GM21619 (cell line): ENCODE results near the gene CACNA2D1.
"Not testable (repeated sequence)": the region's sequence is repeated elsewhere in the genome, so short reads cannot be mapped to it uniquely, and the experiment has no call there.

Experiments used
- ATAC-seq: cut with Tn5 transposase; IDR thresholded peaks from one replicate; pipeline ENCODE4 v1.9.1; 2021; ENCODE audit not compliant: unreplicated experiment

Gene CACNA2D1

GRCh38 chr7:82434275-82435022, 9.1 kb downstream of the CACNA2D1 start:
- ATAC-seq: no peak

DNA sequence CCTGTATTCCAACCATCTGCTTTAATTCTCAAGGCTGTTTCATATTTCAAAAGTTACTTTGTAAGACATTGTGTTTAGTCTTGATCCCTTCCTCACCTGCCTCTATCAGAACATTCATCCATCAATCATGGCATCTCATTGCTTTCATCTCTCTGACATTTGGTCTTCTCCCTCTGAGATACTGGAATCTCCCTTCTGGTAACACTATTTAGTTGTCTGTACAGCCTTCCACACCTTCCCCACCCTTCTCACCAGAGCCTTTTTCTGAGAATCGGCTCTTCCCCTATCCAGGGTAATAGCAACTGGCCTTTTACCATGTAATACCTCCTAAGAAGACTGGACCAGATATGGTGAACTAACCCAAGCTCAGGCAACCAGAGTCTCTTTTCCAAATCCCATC, 10.1 kb downstream of the CACNA2D1 start:
- no peak for ATAC-seq

- not testable (repeated sequence) for ATAC-seq
Measured at GRCh38 chr7:82432743-82433142, 10.8 kb downstream of the CACNA2D1 start.

DNA sequence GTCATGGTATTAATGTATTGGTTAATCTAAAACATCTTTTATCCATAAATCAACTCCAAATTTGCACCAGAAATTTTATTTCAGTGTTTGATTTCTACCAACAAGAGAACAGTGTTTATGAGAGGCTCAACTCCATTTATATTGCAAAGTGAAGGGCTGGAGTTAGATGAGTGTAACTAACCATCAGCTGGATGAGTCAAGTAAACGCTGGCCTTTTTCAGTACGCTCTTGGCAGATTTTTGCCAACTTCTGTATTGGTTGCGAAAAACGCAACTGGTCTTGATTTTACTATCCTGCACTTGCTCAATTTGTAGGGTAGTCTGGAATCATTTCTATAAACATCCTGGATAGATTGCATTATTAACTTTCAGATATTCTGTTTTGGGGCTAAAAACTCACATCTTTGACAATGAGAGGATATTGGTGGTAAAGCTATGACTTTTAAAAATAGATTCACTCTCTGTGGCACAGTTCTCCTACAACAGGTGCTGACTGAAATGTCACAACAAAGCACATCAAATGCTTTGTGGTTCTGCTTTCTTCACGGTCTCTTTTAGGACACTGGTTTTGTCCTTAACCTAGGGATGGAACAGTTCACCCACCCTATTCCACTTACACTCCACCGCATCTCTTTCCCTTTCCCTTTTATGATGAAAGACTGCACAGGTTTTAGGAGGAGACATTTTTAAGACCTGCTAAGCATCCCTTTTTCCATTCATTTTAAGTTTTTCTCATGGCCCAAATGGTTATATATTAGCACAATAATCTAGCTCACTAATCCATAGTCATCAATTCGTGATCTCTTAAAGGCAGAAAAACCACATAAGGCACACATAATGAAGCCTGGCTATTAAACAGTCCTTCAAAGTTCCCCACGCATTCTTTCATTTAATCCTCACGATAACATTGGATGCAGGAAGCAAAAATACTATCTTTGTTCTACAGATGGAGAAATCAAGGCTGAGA, 12.8 kb downstream of the CACNA2D1 start:
- no peak for ATAC-seq

DNA sequence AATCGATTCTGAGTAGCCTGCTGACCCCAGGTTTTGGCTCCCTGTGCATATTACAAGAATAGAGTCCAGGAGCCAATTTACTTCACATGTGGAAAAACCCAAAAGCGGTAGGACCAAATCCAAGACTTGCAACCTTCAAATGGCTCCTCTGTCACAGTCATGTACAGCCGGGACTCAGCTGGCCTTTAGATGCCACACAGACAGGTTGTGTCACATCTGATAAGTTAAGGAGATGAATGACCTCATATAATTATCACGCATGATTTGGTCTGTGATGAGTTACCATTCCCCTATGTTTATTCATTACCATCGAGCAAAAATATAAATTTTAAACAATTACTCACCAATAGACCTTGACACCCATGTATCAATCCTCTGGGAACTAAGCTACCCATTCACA, 14.2 kb downstream of the CACNA2D1 start:
- ATAC-seq: no peak

- no peak for ATAC-seq
Measured at GRCh38 chr7:82428186-82428961, 15.2 kb downstream of the CACNA2D1 start.

DNA sequence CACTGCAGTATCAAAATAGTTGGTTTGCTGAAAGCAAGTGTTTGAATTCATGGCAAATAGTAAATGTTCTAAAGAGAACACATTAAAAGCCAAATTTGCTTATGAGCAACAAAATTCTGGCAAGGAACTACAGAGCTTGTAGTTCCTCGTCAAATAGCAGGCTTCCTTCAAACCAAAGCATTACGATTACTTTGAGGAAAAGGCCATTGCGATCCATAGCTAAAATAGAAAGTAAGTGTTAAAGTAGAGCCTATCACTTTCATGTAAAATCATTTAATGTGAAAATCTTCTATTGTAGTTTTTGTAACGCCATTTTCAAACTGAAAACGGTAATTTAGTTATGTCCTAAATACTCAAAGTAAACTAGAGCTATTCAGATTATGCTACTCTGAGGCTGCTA, 20.1 kb downstream of the CACNA2D1 start:
- no peak for ATAC-seq

- ATAC-seq: no peak
Measured at GRCh38 chr7:82419200-82419599, 24.4 kb downstream of the CACNA2D1 start.

DNA sequence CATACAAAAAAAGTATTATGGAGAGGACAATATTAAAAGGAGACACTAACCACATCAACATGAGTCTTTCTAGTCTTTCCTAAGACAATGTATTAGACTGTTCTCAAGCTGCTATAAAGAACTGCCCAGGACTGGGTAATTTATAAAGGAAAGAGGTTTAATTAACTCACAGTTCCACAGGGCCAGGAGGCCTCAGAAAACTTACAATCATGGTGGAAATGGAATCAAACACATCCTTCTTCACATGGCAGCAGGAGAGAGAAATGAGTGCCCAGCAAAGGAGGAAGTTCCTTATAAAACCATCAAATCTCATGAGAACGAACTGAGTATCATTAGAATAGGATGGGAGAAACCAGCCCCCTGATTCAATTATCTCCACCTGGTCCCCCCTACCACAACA, 25.7 kb downstream of the CACNA2D1 start:
- no peak for ATAC-seq

DNA sequence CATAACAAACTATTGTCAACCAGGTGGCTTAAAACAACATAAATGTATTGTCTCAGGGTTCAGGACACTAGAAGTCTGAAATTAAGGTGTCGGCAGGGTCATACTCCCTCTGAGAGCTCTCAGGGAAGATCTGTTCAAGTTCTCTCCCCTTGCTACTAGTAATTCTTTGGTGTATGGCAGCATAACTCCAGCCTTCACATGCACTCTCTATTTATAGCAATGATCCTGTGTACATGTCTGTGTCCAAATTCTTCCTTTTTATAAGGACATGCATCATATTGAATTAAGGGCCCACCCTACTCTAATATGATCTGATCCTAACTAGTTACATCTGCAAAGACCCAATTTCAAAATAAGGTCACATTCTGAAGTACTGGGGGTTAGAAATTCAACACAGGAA, 27.2 kb downstream of the CACNA2D1 start:
- ATAC-seq: no peak

GRCh38 chr7:82414389-82414788, 29.2 kb downstream of the CACNA2D1 start:
- no peak for ATAC-seq

GRCh38 chr7:82413237-82413636, 30.3 kb downstream of the CACNA2D1 start:
- ATAC-seq: no peak

DNA sequence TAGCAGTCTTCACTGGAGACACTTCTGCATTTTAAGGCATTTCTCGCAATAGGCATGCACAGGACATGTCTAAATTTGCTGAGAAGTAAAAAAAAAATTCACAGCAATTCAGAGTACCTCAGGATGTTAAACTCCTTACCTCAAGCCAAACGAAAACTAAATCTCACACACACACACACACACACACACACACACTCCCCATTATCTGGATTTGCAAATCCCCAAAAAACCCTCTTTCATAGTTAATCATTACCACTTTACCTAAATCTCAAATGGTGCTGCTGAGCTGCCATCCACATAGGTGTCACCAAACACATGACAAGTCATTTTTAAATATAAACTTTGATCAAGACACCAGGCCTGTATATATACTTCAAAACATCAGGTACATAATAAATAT, 31.8 kb downstream of the CACNA2D1 start:
- ATAC-seq: no peak

- no peak for ATAC-seq
Measured at GRCh38 chr7:82410461-82410860, 33.1 kb downstream of the CACNA2D1 start.

- ATAC-seq: no peak
Measured at GRCh38 chr7:82406937-82407336, 36.6 kb downstream of the CACNA2D1 start.

DNA sequence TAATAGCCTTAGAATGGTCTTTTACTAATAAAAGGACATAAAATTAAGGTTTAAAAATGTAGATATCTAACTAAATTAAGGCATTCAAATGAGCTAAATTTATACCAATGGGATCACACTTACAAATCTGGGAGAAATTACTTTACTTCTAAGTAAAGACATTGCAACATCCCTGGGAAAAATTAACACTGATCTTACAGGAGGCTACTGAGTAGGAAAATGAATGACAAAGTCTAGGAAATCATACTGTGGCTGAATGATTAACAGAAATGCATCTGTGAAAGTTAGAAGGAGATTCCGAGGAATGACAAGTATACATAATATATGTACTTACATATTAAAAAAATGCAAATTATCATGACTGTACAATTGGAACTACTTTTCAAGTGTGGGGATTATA, 38.3 kb downstream of the CACNA2D1 start:
- ATAC-seq: no peak

- ATAC-seq: no peak
Measured at GRCh38 chr7:82404652-82405051, 38.9 kb downstream of the CACNA2D1 start.

GRCh38 chr7:82404094-82404493, 39.5 kb downstream of the CACNA2D1 start:
- ATAC-seq: no peak

DNA sequence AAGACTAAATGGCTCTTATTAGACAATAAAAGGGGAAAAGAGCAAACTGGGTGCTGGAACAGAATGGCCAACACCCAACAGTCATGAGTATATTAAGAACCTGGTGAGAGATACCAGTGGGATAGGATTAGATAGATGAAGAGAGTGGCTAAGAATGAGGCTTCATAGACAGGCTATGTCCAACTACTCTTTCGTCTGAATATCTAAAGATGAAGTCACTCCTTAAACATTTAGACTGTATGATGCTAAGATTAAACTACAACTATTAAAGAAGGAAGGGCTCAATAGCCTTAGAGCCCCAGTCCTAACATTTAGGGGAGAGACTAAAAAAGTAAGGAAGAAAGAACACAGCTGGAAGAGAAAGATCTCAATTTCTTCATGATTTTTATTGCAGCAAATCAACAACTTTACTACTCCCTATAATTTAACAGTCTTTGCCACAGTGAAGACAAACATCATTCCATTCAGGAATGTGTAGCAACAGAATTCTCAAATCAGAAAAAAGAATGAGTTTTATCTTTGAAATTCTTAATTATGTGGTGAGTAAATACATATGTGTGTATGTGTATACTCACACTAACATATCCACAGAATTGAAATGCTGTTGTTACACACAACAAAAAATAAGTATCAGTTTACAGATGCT, 45.6 kb downstream of the CACNA2D1 start:
- no peak for ATAC-seq

DNA sequence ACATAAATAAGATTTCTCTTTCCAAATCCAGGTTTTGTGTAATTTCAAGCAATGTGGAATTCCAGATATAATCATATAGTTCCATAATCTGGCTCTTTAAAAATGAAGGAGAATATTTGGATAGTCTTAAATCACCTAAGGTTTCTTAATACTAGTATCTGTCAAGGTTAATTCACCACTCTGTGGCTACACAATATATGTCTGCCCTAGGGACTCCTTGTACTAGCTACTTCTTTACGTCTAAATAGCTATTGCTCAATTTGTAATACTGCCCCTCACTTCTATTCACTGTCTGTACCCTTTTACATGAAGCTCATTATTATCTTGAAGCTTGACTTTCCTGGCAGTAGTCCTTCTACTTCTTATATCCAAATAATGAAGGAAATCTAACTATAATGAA, 47.2 kb downstream of the CACNA2D1 start:
- ATAC-seq: no peak

DNA sequence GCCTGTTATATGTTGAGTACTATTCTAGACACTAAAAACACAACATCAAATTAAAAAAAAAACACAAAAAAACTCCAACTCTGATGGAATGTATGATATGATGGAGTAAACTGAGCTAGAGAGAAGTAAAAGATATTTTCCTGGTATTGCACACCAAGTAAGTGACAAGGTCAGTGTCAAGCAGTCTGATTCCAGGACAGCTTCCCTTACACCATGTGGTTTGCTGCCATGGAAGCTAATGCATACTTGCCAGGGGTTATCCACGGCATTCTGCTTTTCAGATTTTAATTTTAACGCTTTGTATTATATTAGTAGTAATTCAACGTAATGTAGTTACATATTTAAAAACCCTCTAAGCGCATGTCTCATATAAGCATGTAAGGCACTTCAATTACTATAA, 48.4 kb downstream of the CACNA2D1 start:
- no peak for ATAC-seq
